ENCODE measurements around the gene CACNA2D3.
"Not testable (repeated sequence)": the region's sequence is repeated elsewhere in the genome, so short reads cannot be mapped to it uniquely, and the experiment has no call there.

Gene CACNA2D3

GRCh38 chr3:54639790-54640372 is 517.5 kb downstream of the CACNA2D3 start:
- DNase-seq, result not testable (repeated sequence)

DNA sequence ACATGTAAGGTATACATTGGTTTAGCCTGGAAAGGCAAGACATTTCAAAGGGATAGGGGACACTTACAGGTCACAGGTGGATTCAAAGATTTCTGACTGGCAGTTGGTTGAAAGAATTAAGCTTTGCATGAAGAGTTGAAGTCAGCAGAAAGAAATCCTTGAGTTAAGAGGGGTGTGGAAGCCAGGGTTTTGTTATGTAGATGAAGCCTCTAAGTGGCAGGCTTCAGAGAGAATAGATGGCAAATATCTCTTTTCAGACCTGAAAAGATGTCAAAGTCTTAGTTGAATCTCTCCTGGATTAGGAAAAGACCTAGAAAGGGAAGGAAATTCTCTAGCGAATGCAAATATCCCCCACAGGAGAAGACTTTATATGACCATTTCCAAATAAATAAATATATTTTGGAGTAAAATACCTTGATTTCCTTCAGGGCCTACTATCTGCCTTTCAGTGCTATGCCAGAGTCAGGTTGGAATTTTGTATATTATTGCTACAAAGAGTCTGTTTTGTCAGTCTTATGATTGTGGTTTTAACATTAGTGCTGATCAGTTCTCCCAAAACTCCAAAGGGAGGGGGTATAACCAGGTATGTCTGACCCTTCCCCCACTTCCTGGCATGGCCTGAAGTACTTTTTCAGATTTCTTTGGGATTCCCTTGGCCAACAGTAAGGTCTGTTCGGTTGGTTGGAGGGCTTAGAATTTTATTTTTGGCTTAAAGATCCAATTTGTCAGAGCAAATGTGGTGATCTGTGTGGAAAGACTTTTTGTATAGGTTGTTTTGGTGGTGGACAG is 519.1 kb downstream of the CACNA2D3 start:
- no peak for DNase-seq

GRCh38 chr3:54642147-54642546 is 519.8 kb downstream of the CACNA2D3 start:
- no peak for DNase-seq

DNA sequence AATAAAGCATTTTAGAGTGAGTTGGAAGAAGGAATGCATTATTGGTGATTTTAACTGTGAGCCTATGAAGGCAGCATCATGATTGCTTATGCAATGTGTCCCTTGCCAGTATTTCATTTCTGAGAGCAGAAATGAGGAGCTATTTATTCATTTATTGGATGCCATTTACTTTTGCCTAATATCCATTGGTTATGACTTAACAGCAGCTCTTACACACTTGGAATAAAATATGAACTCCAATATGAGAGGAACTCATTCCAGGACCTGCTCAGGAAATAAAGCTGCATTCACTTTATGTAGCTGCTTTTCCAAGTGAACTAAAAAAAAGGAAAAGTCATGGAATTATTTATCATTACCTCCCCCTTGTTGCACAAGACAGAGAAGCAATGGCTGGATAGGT is 525.4 kb downstream of the CACNA2D3 start:
- no peak for DNase-seq

- no peak for DNase-seq
These were observed 527.2 kb downstream of the CACNA2D3 start for GRCh38 chr3:54649551-54649950.

GRCh38 chr3:54653456-54654195 is 531.3 kb downstream of the CACNA2D3 start:
- no peak for DNase-seq

DNA sequence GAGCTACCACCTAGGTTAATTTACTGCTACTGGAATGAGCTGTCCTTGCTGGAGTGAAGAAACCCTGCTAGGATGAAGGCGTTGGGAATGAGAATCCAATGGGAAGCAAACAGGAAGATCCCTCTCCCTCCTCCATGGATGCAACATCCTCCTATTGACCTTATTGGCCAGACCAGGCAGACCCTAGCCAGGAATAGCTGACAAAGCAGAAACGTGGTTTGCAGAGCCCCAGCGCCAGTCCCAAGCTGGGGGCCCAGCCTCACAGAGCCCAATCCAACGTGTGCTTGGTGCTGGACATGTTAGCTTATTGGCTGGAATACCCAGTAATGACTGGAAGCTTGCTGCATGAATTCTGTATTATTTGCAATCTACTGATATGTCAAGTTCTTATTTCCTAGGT is 532.4 kb downstream of the CACNA2D3 start:
- DNase-seq, result no peak

GRCh38 chr3:54659347-54659746 is 537.0 kb downstream of the CACNA2D3 start:
- no peak for DNase-seq

- no peak for DNase-seq
These were observed 538.4 kb downstream of the CACNA2D3 start for GRCh38 chr3:54660714-54661132.

DNA sequence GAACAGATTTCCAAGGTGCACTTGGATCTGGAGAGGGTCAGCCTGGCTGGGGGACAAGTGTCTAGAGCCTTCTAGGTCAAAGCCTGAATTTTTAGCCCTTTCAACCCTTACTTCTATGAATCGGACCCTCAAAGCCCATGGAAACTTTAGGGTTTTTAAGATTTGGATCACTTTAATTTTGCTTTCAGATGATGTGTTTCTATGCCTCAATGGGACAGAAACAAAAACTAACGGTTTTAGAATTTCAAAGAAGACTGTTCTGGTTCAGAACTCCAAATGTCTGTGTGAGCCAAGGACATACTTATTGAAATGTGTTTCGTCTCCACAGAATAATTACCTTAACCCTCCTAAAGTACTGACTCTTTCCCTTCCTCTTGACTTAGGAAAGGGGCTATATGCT is 538.8 kb downstream of the CACNA2D3 start:
- DNase-seq, result no peak

GRCh38 chr3:54663501-54664011 is 541.2 kb downstream of the CACNA2D3 start:
- no peak for DNase-seq

DNA sequence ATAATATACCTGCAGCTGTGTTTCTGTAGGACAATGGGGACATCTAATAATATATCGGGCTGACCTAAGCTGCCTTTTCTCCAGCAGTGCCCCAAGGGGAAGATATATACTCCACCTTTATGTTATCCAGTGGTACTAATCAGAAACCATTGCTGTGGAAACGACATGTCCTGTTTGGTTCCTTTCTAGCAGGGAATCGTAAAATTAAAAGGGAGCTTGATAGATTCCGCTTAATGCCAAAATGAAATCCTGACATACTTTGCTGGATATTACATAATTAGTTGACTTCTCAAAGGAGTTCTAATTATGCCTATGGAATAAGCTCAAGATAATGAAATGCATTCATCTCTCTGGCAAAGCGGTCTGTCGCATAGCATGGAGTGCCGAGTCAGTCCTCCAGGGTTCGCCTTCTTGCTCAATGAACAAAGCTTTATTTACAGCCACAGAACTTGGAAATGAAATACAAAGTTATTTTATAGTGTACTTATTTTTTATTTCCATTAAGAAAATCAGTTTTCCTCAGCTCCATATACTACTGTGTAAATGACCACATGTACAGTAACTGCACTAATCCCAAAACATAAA is 542.8 kb downstream of the CACNA2D3 start:
- no peak for DNase-seq

DNA sequence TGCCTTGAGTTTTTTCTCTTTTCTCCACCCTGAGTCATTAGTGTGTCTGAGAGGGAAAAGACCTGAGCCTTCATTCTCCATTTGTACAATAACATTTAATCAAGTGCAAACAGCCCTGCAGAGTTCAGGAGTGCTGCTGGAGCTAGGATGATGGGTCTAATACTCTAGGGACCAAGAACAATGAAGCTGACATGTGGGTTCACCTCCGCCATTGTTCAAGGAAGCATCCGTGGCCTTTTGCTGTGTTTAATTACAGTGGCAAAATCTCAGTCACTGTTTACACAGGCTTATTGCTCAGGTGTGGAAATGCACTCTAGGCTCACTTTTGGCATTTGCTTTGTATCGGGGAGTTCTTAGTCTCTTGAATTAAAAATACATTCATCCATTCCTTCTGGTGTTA is 545.9 kb downstream of the CACNA2D3 start:
- no peak for DNase-seq

DNA sequence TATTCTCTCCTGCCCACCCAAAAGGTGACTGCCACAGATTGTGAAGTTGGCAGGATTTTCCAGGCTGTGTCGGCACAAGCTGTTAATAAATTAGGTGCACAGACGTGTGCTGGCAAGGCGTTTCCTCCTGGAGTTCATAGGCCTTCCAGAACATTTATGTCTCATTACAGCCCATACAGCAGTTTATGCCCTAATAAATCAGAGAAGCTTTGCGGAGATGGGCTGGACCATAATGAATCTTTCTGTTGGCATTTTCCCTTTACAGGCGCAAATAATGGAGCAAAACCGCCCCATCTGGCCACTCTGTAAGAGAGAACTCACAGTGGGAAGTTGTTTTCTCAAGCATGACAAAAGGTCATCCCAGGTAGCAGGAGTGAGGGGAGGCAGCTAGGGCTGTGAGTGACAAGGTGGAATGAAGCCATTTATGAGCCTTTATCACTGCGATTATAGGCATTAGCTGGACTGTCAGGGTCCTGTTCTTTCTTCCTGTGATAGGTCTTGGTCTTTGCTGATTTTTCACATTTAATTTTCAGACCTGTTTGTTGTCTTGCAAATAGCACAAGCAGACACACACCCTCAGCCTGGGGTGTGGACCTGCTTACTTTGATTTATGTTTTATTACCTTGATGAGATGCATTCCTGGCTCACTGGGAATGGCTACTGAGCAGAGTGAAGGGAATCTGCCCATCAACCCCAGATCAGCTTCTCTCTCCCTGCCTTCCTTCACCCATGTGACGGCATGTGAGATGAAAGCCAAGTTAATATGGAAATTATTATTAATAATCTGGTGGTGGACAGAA is 548.0 kb downstream of the CACNA2D3 start:
- DNase-seq, result no peak

- DNase-seq, result no peak
These were observed 549.2 kb downstream of the CACNA2D3 start for GRCh38 chr3:54671511-54671910.

DNA sequence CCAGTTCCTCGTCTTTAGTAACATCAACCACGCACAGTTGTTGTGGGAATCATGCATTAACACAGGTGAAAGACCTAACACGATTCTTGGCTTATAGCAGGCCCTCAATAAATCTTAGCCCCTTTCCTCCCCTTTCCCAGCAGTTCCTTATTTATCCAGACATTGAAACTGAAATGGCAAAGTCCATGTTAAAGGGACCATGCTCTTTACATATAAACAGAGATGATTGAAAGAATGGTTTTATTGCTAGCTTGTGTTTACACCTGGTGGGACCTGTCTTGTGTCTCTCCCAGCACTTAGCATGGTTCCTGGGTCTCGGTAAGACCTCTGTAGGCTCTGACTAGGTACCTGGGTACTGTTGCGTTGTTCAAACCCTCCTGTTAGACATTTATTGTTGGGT is 553.7 kb downstream of the CACNA2D3 start:
- no peak for DNase-seq

DNA sequence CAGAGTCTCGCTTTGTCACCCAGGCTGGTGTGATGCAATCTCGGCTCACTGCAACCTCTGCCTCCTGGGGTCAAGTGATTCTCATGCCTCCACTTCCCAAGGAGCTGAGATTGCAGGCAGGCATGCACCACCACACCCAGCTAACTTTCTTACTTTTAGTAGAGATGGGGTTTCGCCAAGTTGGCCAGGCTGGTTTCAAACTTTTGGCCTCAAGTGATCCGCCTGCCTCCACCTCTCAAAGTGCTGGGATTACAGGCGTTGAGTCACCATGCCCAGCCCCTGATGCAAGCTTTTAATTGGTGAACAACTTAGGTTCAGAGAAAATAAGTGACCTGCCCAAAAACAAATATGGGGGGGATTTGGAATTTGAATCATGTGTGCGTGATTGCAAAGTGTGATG is 559.4 kb downstream of the CACNA2D3 start:
- DNase-seq, result no peak

DNA sequence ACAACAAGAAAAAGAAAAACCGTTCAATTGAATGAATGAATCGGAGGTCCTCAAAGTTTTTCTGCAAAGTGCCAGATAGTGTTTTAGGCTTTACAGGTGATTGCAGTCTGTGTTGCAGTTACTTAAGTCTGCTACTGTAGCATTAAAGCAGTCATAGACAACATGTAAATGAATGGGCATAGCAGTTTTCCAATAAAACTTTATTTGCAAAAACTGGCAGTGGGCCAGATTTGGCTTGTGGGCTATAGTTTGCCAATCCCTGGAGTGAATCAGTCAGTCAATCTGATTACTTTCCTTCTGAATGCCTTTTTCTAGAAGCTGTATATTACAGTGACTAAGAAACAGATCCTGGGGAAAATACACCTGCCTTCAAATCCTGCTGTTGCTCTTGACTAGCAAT is 562.9 kb downstream of the CACNA2D3 start:
- no peak for DNase-seq

- no peak for DNase-seq
These were observed 569.0 kb downstream of the CACNA2D3 start for GRCh38 chr3:54691289-54691771.

- no peak for DNase-seq
These were observed 574.0 kb downstream of the CACNA2D3 start for GRCh38 chr3:54696313-54696712.

- no peak for DNase-seq
These were observed 575.7 kb downstream of the CACNA2D3 start for GRCh38 chr3:54698054-54698453.

- no peak for DNase-seq
These were observed 581.6 kb downstream of the CACNA2D3 start for GRCh38 chr3:54703923-54704322.

All from inflammatory macrophage (primary cell).